ENCODE results near the gene PLEKHF1. TPM values are rescaled to one million over a fixed set of nuclear protein-coding genes. Genes with fewer than 3 reads are reported as not detected.

PLEKHF1 gene
- total and polyA plus RNA-seq, 12 donors, result 0.62 to 23.1 (median 6.9) TPM

GRCh38 chr19:29664753-29665214, 477 bp upstream of the PLEKHF1 start:
- Histone ChIP-seq H3K4me3 (peak overlapping the region in 2 of 4 donors; percentile 78 to 79), H3K9me3 (replicated peaks in 1 of 3) (no peaks in the 10 kb centered on the region), H3K27ac (peak overlapping the region in 2 of 5 donors; percentile 81 to 91), H3K36me3 (replicated peaks in 1 of 2) (no peaks in the 10 kb centered on the region), H3K27me3 (no peaks in the 10 kb centered on the region), H3K4me1 (replicated peaks in 1 of 2) (peaks cover 18 to 39% of the 10 kb centered on the region in 2 donors)
- no peak for DNase-seq
- TF ChIP-seq POLR2A (IDR thresholded peaks at IDR 0.05) (no peak), CTCF (IDR thresholded peaks at IDR 0.05) (peak in 1 of 6 experiments; percentile 11)
- intact Hi-C loops (cut with DNase I), result no loop called here
- 11 to 65% (median 32%) methylated on average over 11 to 22 of the region's 22 CpGs for WGBS, 4 donors

- Histone ChIP-seq H3K4me3 (peak overlapping the region; percentile 15 to 79 (median 64)), H3K27ac (peak overlapping the region; percentile 36 to 91 (median 73)), H3K9me3 (replicated peaks in 1 of 3) (no peaks in the 10 kb centered on the region), H3K4me1 (replicated peaks in 1 of 2) (peaks cover 18 to 39% of the 10 kb centered on the region in 2 donors), H3K27me3 (no peaks in the 10 kb centered on the region), H3K36me3 (replicated peaks in 1 of 2) (no peaks in the 10 kb centered on the region)
- DNase-seq, result peak; percentile 43 to 71 (median 68)
- intact Hi-C loops (cut with DNase I), result no loop called here
- TF ChIP-seq CTCF (IDR thresholded peaks at IDR 0.05), result no peak
- TF ChIP-seq POLR2A (IDR thresholded peaks at IDR 0.05), result peak in 1 of 2 donors; percentile 70
- WGBS, 4 donors, result 2 to 6% (median 5%) methylated on average over 14 to 30 of the region's 30 CpGs
These were observed 741 bp downstream of the PLEKHF1 start for GRCh38 chr19:29665826-29666577.

- no peaks in the 10 kb centered on the region for H3K27me3 ChIP-seq
- WGBS, 4 donors, result 19 to 32% (median 25%) methylated on average over 17 to 20 of the region's 20 CpGs
- H3K4me1 ChIP-seq (replicated peaks in 1 of 2), result peaks cover 18 to 44% of the 10 kb centered on the region in 2 donors
- intact Hi-C loops (cut with DNase I), result no loop called here
- H3K27ac ChIP-seq, result peak overlapping the region in 4 of 5 donors; percentile 61 to 91 (median 77)
- no peaks in the 10 kb centered on the region for H3K9me3 ChIP-seq (replicated peaks in 1 of 3)
- no peak for TF ChIP-seq POLR2A (IDR thresholded peaks at IDR 0.05)
- no peak for TF ChIP-seq CTCF (IDR thresholded peaks at IDR 0.05)
- no peaks in the 10 kb centered on the region for H3K36me3 ChIP-seq (replicated peaks in 1 of 2)
- peak; percentile 41 to 82 (median 77) for DNase-seq
- peak overlapping the region in 2 of 4 donors; percentile 78 to 79 for H3K4me3 ChIP-seq
These were observed 1.5 kb downstream of the PLEKHF1 start for GRCh38 chr19:29666578-29667386.

GRCh38 chr19:29667387-29667783, 2.1 kb downstream of the PLEKHF1 start:
- no peaks in the 10 kb centered on the region for H3K27me3 ChIP-seq
- no peaks in the 10 kb centered on the region for H3K36me3 ChIP-seq (replicated peaks in 1 of 2)
- intact Hi-C loops (cut with DNase I), result no loop called here
- H3K4me3 ChIP-seq, result peak overlapping the region in 1 of 4 donors; percentile 79
- TF ChIP-seq POLR2A (IDR thresholded peaks at IDR 0.05) (no peak), CTCF (IDR thresholded peaks at IDR 0.05) (no peak)
- H3K9me3 ChIP-seq (replicated peaks in 1 of 3), result no peaks in the 10 kb centered on the region
- peaks cover 15 to 38% of the 10 kb centered on the region in 2 donors for H3K4me1 ChIP-seq (replicated peaks in 1 of 2)
- H3K27ac ChIP-seq, result peak overlapping the region in 4 of 5 donors; percentile 61 to 91 (median 77)
- WGBS, 4 donors, result 75 to 85% (median 83%) methylated on average over 7 to 11 of the region's 11 CpGs
- DNase-seq, result no peak
